ENCODE results near the gene HOXD9.

GRCh38 chr2:176096243-176096985 is 26.1 kb upstream of the HOXD9 start:
- TF ChIP-seq CTCF (IDR thresholded peaks at IDR 0.05; ENCODE audit: low read depth, low read length): no peak
- no peak for TF ChIP-seq EZH2phosphoT487 (IDR thresholded peaks at IDR 0.05; ENCODE audit: low read depth)
